Measurements from ENCODE around the gene HMOX1.

- no peak for TF ChIP-seq CTCF (IDR thresholded peaks at IDR 0.05)
- no peak for TF ChIP-seq POLR2A (IDR thresholded peaks at IDR 0.05)
Observed at GRCh38 chr22:35418731-35419130, 37.8 kb downstream of the HMOX1 start.
